Measurements from ENCODE around the gene ABCC6.

DNA sequence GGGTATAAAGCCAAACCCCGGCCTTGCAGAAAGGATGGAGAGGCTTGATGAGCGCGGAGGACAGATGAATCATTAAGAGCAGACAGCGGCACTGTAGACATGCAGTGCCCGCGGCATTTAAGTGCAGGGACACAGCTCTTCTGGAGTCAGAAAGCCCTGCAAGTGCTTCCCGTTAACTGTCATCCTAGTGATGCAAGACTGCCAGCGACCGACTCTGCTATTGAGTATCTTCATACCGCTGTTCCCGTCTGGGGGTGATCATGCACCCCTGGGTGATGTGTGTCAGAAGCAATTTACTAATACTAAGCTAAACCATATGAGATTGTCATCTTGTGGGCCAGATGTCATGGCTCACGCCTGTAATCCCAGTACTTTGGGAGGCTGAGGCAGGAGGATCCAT, 101.0 kb downstream of the ABCC6 start:
- TF ChIP-seq, protein P1, sequence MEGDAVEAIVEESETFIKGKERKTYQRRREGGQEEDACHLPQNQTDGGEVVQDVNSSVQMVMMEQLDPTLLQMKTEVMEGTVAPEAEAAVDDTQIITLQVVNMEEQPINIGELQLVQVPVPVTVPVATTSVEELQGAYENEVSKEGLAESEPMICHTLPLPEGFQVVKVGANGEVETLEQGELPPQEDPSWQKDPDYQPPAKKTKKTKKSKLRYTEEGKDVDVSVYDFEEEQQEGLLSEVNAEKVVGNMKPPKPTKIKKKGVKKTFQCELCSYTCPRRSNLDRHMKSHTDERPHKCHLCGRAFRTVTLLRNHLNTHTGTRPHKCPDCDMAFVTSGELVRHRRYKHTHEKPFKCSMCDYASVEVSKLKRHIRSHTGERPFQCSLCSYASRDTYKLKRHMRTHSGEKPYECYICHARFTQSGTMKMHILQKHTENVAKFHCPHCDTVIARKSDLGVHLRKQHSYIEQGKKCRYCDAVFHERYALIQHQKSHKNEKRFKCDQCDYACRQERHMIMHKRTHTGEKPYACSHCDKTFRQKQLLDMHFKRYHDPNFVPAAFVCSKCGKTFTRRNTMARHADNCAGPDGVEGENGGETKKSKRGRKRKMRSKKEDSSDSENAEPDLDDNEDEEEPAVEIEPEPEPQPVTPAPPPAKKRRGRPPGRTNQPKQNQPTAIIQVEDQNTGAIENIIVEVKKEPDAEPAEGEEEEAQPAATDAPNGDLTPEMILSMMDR (IDR thresholded peaks at IDR 0.05): no peak
- TF ChIP-seq EZH2 (IDR thresholded peaks at IDR 0.05; ENCODE audit: borderline replicate concordance, insufficient read depth, low read depth, low read length, poor library complexity, severe bottlenecking): no peak
